Keratinocyte (primary cell): ENCODE data around the gene CUL2. TPM values are rescaled to one million over a fixed set of nuclear protein-coding genes. Genes with fewer than 3 reads are reported as not detected.

Experiments
- DNase-seq: peaks from one replicate; pipeline ENCODE4 v3.0.0-alpha.2; 2011; ENCODE audit warnings: low read depth, missing footprints, low spot score
- FAIRE-seq: peaks from 2 replicates; lab custom pipeline; 2011; peaks lifted over from hg19 to GRCh38; lab: Jason Lieb, UNC
- H2AFZ ChIP-seq: 2 replicates; pipeline ENCODE4 v1.6.0; 2012; ENCODE audit warnings: low read length, control low read depth, inconsistent platforms; ENCODE audit not compliant: control insufficient read depth
- H3K27ac ChIP-seq: 2 replicates; pipeline ENCODE4 v1.5.1; 2011; ENCODE audit warnings: low read length; ENCODE audit not compliant: control insufficient read depth, insufficient read depth
- H3K27me3 ChIP-seq: 3 replicates; pipeline ENCODE4 v1.6.0; 2011; ENCODE audit warnings: low read length; ENCODE audit not compliant: control insufficient read depth, insufficient read depth; ENCODE audit errors: extremely low read depth
- H3K36me3 ChIP-seq, 2 experiments: 2 replicates in 1 of 2; 3 replicates in 1 of 2; pipeline ENCODE4 v1.5.1; 2011; ENCODE audit warnings: low read length in 2 of 2, mild to moderate bottlenecking in 1 of 2; ENCODE audit not compliant: control insufficient read depth in 2 of 2, insufficient read depth in 2 of 2; ENCODE audit errors: extremely low read depth in 1 of 2
- H3K4me1 ChIP-seq: 3 replicates; pipeline ENCODE4 v1.5.1; 2011; ENCODE audit warnings: low read length; ENCODE audit not compliant: control insufficient read depth, insufficient read depth; ENCODE audit errors: extremely low read depth
- H3K4me2 ChIP-seq: 3 replicates; pipeline ENCODE4 v1.6.0; 2011; ENCODE audit warnings: low read depth, low read length; ENCODE audit not compliant: control insufficient read depth, insufficient read depth; ENCODE audit errors: extremely low read depth
- H3K4me3 ChIP-seq, 3 experiments: fragments of 200-600 bp in 1 of 3; sonication (generic) in 1 of 3; 2 replicates in 2 of 3; 3 replicates in 1 of 3; pipeline ENCODE4 v1.5.1; 2011 to 2016; ENCODE audit warnings: low read length in 3 of 3, mild to moderate bottlenecking in 3 of 3, control low read depth in 2 of 3, inconsistent platforms in 1 of 3, low read depth in 1 of 3, mixed read lengths in 1 of 3, mixed run types in 1 of 3, moderate library complexity in 1 of 3; ENCODE audit not compliant: control insufficient read depth in 2 of 3, insufficient read depth in 2 of 3; ENCODE audit errors: extremely low read depth in 1 of 3
- H3K79me2 ChIP-seq: 2 replicates; pipeline ENCODE4 v1.6.0; 2012; ENCODE audit warnings: low read length; ENCODE audit not compliant: control insufficient read depth, insufficient read depth
- H3K9ac ChIP-seq: 3 replicates; pipeline ENCODE4 v1.6.0; 2011; ENCODE audit warnings: low read length; ENCODE audit not compliant: control insufficient read depth, insufficient read depth; ENCODE audit errors: extremely low read depth
- H3K9me1 ChIP-seq: 3 replicates; pipeline ENCODE4 v1.6.0; 2011; ENCODE audit warnings: low read length; ENCODE audit not compliant: control insufficient read depth, insufficient read depth; ENCODE audit errors: extremely low read depth
- H3K9me3 ChIP-seq: 2 replicates; pipeline ENCODE4 v1.5.1; 2012; ENCODE audit warnings: low read depth, low read length; ENCODE audit not compliant: control insufficient read depth
- H4K20me1 ChIP-seq: 3 replicates; pipeline ENCODE4 v1.6.0; 2011; ENCODE audit warnings: low read length; ENCODE audit not compliant: control insufficient read depth, insufficient read depth; ENCODE audit errors: extremely low read depth
- CTCF ChIP-seq, 3 experiments: IDR thresholded peaks in 1 of 3; conservative IDR thresholded peaks in 1 of 3; optimal IDR thresholded peaks in 1 of 3; 2 replicates in 2 of 3; 3 replicates in 1 of 3; pipeline versions ENCODE3 to v1.5.1; 2011; ENCODE audit warnings: low read length in 3 of 3, mild to moderate bottlenecking in 3 of 3, moderate library complexity in 2 of 3, control low read depth in 1 of 3, inconsistent platforms in 1 of 3; ENCODE audit not compliant: insufficient read depth in 2 of 3; ENCODE audit errors: extremely low read depth in 1 of 3
- EZH2 ChIP-seq: IDR thresholded peaks from one replicate; pipeline ENCODE4 v1.6.1; 2012; ENCODE audit warnings: inconsistent platforms, mild to moderate bottlenecking, low read length, moderate library complexity
- dilution Hi-C: fragments of 300-500 bp; cut with MboI; formaldehyde crosslinking; loops from one replicate; pipeline ENCODE4 v1.7.0; 2020; ENCODE audit warnings: low sequenced_read_pairs; ENCODE audit not compliant: extremely low pct_ligation_motif_present
- polyA plus RNA-seq, 5 experiments: library from polyadenylated mRNA; depleted of rRNA in 3 of 5; stranded (reverse) in 3 of 5; stranded (forward) in 1 of 5; unstranded in 1 of 5; fragments of >200 nt; gene quantifications; 1 replicate in 1 of 5; 2 replicates in 3 of 5; 3 replicates in 1 of 5; pipeline versions ENCODE4 v1.2.1 to v1.2.3, GENCODE V29; 2011 to 2012; ENCODE audit warnings: missing spikeins in 2 of 5, low read depth in 1 of 5, low replicate concordance in 1 of 5

The CUL2 gene
- polyA plus RNA-seq, 1 donor (not counting 4 experiments of a cell fraction or from before 2014, with no cell fraction given) = 39.7 TPM

GRCh38 chr10:35059481-35059880 lies 30.7 kb downstream of the CUL2 start:
- DNase-seq (no peak), FAIRE-seq (no peak)
- no peak for TF ChIP-seq CTCF (optimal IDR thresholded peaks at IDR 0.05 in 1 of 3, IDR thresholded peaks at IDR 0.05 in 1 of 3, conservative IDR thresholded peaks at IDR 0.05 in 1 of 3; ENCODE audit: extremely low read depth in 1 of 3, insufficient read depth in 2 of 3, low read length in 3 of 3)
- TF ChIP-seq EZH2 = no peak
- Histone ChIP-seq H3K27ac (no peak overlapping the region), H3K9ac (no peak overlapping the region), H4K20me1 (no peaks in the 10 kb centered on the region), H3K4me2 (no peak overlapping the region), H3K9me3 (no peaks in the 10 kb centered on the region), H3K4me3 (no peak overlapping the region), H3K79me2 (peaks cover 1% of the 10 kb centered on the region), H3K4me1 (peaks cover 5% of the 10 kb centered on the region), H2AFZ (no peak overlapping the region), H3K36me3 (peaks cover 7 to 10% of the 10 kb centered on the region in 2 experiments), H3K27me3 (no peaks in the 10 kb centered on the region), H3K9me1 (no peaks in the 10 kb centered on the region)
- dilution Hi-C loops = no loop called here

DNA sequence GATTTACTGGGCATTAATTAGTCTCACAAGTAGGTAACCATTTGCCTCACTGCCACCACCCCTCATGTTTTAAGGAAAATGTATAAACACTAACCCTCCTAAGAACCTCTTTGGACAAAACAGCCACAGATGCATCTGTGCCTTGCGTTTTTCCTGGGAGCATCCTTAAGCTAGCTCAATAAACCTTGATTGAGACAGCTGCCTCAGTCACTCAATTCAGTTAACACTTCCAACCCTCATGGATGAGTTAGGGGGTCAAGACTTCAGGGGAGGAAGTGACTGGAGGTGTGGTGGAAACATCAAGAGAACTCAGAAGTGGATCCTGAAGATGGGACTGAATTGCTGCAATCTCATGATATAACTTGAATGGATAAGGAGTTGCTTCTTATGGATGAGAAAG lies 31.5 kb downstream of the CUL2 start:
- Histone ChIP-seq H3K79me2 (peaks cover 1% of the 10 kb centered on the region), H3K36me3 (peaks cover 7 to 10% of the 10 kb centered on the region in 2 experiments), H3K4me1 (peaks cover 5% of the 10 kb centered on the region), H3K9me1 (no peaks in the 10 kb centered on the region), H3K27me3 (no peaks in the 10 kb centered on the region), H3K4me2 (no peak overlapping the region), H3K9ac (no peak overlapping the region), H3K27ac (no peak overlapping the region), H2AFZ (no peak overlapping the region), H3K4me3 (no peak overlapping the region), H3K9me3 (no peaks in the 10 kb centered on the region), H4K20me1 (no peaks in the 10 kb centered on the region)
- TF ChIP-seq EZH2 = no peak
- no peak for TF ChIP-seq CTCF (optimal IDR thresholded peaks at IDR 0.05 in 1 of 3, IDR thresholded peaks at IDR 0.05 in 1 of 3, conservative IDR thresholded peaks at IDR 0.05 in 1 of 3; ENCODE audit: extremely low read depth in 1 of 3, insufficient read depth in 2 of 3, low read length in 3 of 3)
- FAIRE-seq = no peak
- DNase-seq = no peak
- dilution Hi-C loops = no loop called here
